ENCODE measurements around the gene MYCN.
A peak's percentile ranks its signal among the peaks of the same experiment; 100 is the strongest.

DNA sequence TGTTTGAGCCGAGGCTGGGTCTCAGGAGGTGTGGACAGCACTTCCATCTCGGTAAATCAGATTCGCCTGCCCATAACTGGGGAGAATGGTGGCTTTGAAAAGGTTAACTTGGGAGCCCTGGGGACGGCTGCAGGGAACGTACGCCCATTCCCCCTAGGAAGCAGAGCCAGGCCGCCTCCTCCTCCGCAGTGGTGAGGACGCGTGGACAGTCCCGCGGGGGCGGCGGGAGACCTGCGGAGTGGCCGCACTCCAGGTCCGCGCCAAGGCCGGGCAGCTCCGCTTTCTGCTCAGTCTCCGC is 845 bp upstream of the MYCN start:
- no peak for TF ChIP-seq ESRRA (CRISPR knock-in tag; IDR thresholded peaks at IDR 0.05; ENCODE audit: low read depth)
- peak; percentile 93; the same call in 1 of the 2 replicates for TF ChIP-seq CTCF (CRISPR knock-in tag; IDR thresholded peaks at IDR 0.05)
- TF ChIP-seq CBX1 (IDR thresholded peaks at IDR 0.05; ENCODE audit: low read depth): no peak
- TF ChIP-seq ZZZ3 (CRISPR knock-in tag; IDR thresholded peaks at IDR 0.05; ENCODE audit: borderline replicate concordance): no peak
- TF ChIP-seq NR2F2 (IDR thresholded peaks at IDR 0.05; ENCODE audit: borderline replicate concordance, low read depth): no peak
- TF ChIP-seq KLF16 (CRISPR knock-in tag; IDR thresholded peaks at IDR 0.05): no peak

Data from HepG2 (cell line).